Measurements from ENCODE around the gene DNAJB11.
A peak's percentile ranks its signal among the peaks of the same experiment; 100 is the strongest.
"Not testable (repeated sequence)": the region's sequence is repeated elsewhere in the genome, so short reads cannot be mapped to it uniquely, and the experiment has no call there.

The DNAJB11 gene

DNA sequence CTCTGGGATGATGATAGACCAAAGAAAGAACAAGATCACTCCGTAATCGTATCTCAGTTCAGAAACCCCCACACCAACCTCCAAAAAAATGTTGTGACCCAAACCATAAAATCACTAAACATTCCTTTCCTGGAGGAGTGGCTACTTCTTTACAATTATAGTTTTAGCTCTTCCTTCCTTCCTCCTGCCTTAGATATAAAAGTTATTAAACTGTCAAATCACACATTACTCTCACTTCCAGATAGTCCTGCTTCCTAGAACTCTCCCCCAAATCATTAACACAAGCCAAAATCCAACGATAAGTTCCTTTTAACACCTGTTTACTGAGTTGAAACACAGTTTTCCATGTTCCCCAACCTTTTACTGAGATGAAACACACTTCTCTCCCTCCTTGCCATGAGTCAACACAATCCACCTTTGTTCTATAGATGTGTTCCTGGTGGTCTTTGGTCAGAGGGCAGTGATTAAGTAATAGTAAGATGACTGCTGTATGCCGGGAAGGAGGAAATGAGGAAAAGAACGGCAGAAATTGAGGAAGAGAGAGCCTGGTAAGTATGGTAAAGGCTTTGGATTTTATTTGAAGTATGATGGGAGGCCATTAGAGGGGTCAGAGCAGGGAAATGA is 18.0 kb upstream of the DNAJB11 start:
- DNase-seq, result no peak

DNA sequence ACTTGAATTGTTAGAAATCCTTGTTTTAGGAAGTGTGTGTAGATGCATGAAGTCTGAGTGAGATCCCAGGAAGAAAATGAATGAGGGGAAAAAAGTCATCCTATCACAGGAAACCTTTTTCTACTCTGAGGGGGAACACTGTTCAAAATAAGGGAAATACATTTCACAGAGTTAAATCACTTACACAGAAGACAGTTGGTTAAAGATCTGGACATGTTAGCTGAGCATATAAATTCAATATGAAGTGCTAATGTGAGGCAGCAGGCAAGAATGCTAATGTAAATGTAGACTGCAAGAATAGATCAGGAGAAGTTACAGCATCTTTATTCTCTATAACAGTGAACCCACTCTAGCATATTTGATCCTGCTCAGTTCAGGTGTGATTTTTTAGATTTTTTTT is 5.9 kb upstream of the DNAJB11 start:
- DNase-seq, result no peak

- peak; percentile 29 for DNase-seq
Measured at GRCh38 chr3:186566772-186567071, 3.8 kb upstream of the DNAJB11 start.

DNA sequence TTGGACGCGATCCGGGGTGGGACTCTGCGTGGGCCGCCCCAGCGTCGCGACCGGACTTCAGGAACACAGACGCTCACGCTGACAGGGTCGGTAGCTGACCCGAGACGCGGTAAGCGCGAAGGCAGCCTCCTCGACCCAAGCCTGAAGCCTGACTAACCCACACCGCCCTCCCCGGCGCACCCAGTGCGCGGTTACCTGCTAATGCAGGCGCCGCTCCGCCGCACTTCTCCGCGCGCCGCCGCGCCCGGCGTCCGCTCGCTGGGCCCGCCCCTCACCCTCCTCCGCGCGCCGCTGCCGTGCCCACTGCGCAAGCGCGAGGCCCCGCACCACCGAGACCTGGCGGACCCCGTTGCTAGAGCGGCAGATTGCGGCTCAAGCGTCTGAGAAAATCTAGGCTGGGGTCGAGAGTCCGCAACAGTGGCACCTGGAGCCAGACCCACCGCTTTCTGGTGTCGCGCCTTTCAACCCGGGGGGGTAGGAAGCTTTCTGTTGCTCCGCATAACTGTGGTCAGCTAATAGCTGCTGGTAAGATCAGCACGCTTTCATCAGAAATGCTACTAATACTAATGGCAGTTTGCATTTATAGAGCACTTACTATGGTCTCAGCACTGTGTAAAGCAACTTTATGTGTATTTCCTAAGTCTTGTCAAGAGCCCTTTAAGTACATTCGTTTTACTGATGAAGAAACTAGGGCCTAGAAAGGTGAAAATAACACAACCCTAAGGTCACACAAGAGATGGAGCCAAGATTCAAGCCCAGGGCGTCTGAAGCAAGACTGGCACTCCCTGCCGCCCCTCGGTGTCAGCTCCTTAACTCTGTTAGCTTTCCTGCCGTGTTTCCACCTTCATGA is 3.2 kb upstream of the DNAJB11 start, which contains the start of gene TBCCD1:
Gene TBCCD1 (minus strand): TSS at position 268 of the 850 bp plus-strand sequence. CDS start 3,010 bp downstream, outside the sequence.
- DNase-seq, result peak; percentile 66

- not testable (repeated sequence) for DNase-seq
Measured at GRCh38 chr3:186569361-186569760, 1.2 kb upstream of the DNAJB11 start.

GRCh38 chr3:186569779-186570095 is 783 bp upstream of the DNAJB11 start:
- no peak for DNase-seq

DNA sequence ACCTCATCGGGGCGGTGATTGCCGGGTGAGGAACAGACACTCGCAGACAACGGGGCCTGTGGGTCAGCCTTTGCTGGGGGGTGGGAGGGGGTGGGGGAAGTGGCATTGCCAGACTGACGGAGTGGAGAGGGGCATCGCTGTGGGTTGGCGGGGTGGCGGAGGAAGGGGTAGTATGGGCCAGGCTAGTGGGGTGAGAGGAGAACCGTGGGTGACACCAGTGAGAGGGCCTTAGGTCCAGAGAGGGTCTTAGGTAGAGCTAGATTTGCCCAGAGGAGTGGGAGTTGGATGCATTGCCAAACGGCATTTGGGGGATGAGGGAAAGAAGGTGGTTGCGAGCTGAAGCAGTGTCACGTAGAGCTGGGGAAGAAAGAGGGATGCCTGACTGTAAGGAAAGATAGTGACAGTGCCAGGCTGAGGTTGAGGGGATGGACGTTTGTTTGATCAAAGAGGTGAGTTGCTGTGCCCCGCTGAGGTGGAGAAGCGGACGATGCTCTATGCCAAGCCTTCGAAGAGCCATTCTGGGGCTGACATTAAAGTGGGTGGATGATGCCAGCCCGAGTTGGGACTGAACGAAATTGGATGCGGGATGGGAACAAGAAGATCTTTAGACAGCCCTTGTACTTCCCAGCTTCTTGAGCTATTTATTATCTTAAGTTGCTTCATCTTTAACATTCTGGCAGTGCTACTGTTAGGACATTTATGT is 572 bp downstream of the DNAJB11 start:
- no peak for DNase-seq

GRCh38 chr3:186571644-186572013 is 1.1 kb downstream of the DNAJB11 start:
- no peak for DNase-seq

GRCh38 chr3:186577521-186577920 is 7.0 kb downstream of the DNAJB11 start:
- no peak for DNase-seq

- DNase-seq, result no peak
Measured at GRCh38 chr3:186580785-186581184, 10.3 kb downstream of the DNAJB11 start.

DNA sequence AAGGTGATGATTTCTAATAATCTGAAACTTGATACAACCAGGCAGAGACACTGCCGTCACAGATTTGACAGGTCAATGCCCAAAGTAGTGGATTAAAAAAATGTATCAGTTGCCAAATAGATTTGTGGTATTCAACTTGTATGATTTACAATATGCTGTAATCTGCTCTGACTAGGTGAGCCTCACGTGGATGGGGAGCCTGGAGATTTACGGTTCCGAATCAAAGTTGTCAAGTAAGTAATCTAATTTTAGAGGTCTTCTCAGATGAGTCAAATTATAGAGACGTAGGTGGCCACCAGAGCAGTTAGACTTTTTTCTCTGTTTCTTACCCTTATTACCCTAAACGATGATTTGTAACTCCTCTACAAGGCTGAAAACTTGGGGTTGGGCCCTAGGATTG is 12.0 kb downstream of the DNAJB11 start:
- no peak for DNase-seq

GRCh38 chr3:186583831-186584230 is 13.3 kb downstream of the DNAJB11 start:
- DNase-seq, result no peak

GRCh38 chr3:186586245-186586644 is 15.7 kb downstream of the DNAJB11 start:
- DNase-seq, result not testable (repeated sequence)

- no peak for DNase-seq
Measured at GRCh38 chr3:186587183-186587582, 16.7 kb downstream of the DNAJB11 start.

GRCh38 chr3:186588632-186589031 is 18.1 kb downstream of the DNAJB11 start:
- no peak for DNase-seq

DNA sequence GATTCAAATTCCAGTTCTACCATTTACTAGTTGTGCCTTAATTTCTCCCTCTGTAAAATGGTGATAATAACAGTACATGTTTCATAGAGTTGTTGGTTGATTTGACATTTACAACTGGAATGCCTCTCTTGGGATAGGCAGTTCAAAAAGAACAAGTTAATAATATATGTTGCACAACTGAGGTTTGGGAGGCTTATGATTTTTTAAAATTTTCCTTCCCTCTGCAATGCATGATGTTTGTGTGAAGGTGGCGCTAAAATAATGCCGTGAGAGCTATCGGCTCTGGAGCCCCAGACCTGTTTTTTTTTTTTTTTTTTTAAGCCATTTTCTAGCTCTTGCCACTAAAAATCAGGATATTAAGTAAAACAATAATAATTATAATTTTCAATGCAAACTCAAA is 18.6 kb downstream of the DNAJB11 start:
- DNase-seq, result no peak

DNA sequence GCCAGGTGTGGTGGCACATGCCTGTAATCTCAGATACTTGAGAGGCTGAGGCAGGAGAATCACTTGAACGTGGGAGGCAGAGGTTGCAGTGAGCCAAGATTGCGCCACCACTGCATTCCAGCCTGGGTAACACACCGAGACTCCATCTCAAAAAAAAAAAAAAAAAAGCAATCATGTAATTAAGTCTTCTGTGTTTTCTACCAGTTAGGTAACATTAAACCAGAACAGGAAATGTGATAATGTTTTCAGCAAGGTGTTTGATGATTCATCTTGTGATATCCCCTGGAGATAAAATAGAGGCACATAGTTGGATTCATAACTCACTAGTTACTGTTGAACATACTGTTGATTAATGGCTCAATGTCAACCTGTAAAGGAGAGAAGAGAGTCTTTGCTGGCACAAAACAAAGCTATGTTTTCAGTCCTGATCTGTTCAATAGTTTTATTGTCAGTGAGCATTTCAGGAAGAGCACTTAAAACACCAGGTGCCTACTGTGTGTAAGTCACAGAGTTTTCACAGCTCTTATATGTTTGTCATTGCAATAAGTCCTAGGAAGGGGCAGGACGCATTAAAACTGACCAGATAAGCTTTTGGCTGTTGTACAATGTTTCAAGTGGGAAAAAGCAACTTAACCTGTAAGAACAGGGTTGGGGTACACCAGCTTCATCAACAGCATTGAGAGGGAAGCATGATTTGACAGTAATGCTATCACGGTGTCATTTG is 19.5 kb downstream of the DNAJB11 start:
- no peak for DNase-seq

DNA sequence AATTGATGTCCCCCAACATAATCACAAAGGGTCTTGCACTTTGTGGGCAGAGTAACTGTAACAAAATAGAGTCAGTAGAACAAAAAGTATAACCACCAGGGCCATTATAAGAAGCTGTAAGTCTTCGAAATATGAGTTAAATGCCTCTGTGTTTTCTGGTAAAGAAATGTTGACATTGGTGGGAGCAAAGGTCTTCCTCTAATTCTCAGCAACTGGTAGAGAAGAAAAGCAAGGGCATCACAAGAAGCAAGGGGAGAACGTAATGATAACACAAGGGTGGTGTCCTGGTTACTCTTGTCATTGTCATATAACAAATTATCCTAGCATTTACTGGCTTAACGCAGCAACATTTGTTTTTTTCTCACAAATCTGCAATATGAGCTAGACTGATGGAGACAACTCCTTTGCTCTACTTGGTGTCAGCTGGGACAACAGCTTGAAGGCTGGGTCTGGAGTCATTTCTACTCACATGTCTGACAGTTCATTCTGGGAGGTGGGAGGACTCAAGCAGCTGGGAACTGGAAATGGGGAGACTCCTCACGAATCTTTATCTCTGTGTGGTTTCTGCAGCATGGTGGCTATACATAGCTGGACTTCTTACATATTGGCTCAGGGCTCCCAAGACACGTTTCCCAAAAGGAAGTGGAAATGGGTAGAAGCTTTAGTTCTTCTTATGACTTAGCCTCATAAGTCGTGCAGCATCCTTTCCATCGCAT is 20.2 kb downstream of the DNAJB11 start:
- no peak for DNase-seq

GRCh38 chr3:186592682-186593081 is 22.2 kb downstream of the DNAJB11 start:
- DNase-seq, result no peak

GRCh38 chr3:186593862-186594261 is 23.3 kb downstream of the DNAJB11 start:
- DNase-seq, result no peak

DNA sequence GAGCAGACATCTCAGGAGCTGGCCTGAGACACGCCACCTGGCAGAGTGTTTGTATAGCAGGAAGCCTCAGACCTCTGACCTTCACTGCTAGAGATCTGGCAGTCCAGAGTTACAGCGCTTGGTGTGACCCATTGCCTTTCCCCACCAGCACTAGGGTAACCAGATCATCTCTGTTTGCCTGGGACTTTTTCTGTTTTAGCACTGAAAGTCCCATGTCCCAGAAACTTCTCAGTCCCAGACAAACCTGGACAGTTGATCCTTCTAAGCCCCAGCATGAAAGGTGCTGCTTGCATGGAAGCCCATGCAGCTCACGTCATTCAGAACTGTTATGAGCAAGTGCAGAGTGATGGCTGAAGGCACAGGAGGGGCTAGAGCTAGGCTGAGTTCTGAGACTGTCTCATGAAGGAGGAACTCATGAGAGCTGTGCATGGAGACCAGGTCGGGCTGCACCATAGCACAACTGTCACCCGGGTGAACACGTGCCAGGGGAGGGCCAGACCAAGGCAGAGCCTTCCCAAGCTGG is 24.1 kb downstream of the DNAJB11 start:
- DNase-seq, result no peak

DNA sequence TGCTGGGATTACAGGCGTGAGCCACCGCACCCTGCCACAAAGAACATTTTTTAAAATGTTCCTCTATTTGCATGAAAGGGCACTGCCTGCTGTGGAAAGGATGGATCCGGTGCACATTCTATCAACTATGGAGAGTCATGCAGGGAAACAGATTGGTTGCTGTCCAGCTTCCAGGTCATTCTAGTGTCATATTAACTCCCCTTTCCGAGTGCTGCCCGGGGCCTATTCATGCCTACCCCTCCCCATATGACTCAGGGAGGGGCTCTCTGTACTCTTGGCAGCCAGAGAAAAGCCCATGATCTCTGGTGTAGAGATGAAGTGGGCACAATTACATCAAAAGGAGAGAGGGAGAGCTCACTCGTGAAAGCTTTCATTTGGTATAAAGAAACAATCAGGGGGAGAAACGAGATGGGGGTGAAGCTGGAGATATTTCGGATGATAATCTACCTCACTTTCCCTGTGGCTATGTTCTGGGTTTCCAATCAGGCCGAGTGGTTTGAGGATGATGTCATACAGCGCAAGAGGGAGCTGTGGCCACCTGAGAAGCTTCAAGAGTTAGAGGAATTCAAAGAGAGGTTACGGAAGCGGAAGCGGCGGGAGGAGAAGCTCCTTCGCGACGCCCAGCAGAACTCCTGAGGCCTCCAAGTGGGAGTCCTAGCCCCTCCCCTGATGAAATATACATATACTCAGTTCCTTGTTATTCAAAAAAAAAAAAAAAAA is 26.2 kb downstream of the DNAJB11 start:
- no peak for DNase-seq

All from SHP77 treated with DMSO at 0.1 percent for 48 hours (cell line).